MM.1S (cell line): ENCODE results near the gene MEGF10.

Experiments used
- CTCF ChIP-seq: fragments of 300-600 bp; sonication (generic); IDR thresholded peaks from 2 replicates; pipeline ENCODE4 v1.5.1; 2016; ENCODE audit warnings: antibody characterized with exemption, low read length, mixed read lengths
- EZH2 ChIP-seq: fragments of 300-600 bp; sonication (generic); optimal IDR thresholded peaks from 2 replicates; pipeline ENCODE3; 2017; ENCODE audit warnings: low read depth, mild to moderate bottlenecking, antibody characterized with exemption, low read length, mixed read lengths
- EZH2phosphoT487 ChIP-seq: fragments of 300-600 bp; sonication (generic); IDR thresholded peaks from 2 replicates; pipeline ENCODE4 v1.6.1; 2018; ENCODE audit warnings: antibody characterized with exemption, low read length

GRCh38 chr5:127353796-127354195 lies 63.2 kb downstream of the MEGF10 start:
- no peak for TF ChIP-seq CTCF
- TF ChIP-seq EZH2, result no peak
- no peak for TF ChIP-seq EZH2phosphoT487
